ENCODE results near the gene DYNLT2B.
"Not testable (repeated sequence)": the region's sequence is repeated elsewhere in the genome, so short reads cannot be mapped to it uniquely, and the experiment has no call there.

Gene DYNLT2B

GRCh38 chr3:196272826-196273225, 45.2 kb downstream of the DYNLT2B start:
- no peak for DNase-seq (ENCODE audit: low spot score)

DNA sequence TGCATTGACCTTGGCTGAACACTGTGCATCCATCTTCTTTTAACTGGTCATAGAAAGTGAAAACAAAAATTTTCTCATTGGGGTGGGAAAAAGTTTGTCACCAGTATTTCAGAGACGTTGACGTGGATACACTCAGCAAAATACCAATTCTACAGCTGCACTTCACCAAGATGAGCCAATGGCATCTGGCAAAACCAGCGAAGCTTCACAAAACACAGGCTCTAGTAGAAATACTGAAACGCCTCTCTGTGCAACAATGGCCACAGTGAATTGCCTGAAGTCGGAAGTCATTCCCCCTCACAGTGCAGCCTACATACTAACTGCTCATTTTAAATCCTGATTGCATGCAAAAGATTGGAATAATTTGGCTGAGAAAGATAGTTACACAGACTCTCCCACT, 47.5 kb downstream of the DYNLT2B start:
- DNase-seq (ENCODE audit: low spot score), result no peak

- DNase-seq (ENCODE audit: low spot score), result no peak
These were observed 49.5 kb downstream of the DYNLT2B start for GRCh38 chr3:196268284-196269163.

DNA sequence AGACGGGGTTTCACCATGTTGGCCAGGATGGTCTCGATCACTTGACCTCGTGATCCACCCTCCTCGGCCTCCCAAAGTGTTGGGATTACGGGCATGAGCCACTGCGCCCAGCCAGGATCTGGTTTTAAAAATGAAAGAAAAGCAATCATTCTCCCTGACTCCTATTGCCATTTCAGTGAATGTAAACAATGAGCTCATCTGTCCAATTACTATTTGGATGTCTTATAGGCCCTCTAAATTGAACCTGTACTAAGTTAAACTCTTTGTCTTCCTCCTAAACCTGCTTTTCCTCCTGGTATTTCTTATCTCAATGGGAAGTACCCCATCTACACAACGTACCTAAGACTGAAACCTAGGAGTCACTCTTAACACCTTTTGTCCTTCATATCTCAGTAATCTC, 54.2 kb downstream of the DYNLT2B start:
- DNase-seq (ENCODE audit: low spot score), result no peak

DNA sequence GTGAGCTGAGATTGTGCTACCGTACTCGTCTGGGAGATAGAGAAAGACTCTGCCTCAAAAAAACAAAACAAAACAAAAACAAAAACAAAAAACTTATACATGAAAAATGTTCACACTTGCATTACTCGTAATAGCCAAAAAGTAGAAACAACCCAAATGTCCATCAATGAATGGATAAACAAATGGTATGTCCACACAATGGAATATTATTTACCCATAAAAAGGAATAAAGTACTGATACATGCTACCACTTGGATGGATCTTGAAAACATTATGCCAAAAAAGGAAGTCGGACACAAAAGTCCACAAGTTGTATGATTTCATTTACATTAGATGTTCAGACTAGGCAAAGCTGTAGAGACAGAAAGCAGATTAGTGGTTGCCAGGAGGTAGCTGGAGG, 57.3 kb downstream of the DYNLT2B start:
- no peak for DNase-seq (ENCODE audit: low spot score)

DNA sequence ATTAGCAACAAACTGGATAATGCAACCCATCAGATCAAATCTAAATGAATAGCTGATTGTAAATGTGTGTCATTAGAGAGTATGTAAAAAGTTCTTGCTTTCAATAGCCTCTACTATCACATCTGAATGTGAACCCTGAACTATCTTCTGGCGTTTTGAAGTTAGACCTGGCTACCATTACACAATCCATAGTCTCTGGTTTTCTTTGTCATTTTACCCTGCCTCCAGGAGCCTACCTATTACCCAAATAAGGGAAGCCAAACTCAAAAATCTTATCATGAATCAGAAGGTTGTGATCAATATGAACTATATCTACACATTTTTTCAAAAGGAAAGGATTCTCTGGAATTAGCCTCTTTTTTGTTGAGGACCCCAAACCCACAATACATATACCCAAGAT, 62.3 kb downstream of the DYNLT2B start:
- DNase-seq (ENCODE audit: low spot score), result no peak

DNA sequence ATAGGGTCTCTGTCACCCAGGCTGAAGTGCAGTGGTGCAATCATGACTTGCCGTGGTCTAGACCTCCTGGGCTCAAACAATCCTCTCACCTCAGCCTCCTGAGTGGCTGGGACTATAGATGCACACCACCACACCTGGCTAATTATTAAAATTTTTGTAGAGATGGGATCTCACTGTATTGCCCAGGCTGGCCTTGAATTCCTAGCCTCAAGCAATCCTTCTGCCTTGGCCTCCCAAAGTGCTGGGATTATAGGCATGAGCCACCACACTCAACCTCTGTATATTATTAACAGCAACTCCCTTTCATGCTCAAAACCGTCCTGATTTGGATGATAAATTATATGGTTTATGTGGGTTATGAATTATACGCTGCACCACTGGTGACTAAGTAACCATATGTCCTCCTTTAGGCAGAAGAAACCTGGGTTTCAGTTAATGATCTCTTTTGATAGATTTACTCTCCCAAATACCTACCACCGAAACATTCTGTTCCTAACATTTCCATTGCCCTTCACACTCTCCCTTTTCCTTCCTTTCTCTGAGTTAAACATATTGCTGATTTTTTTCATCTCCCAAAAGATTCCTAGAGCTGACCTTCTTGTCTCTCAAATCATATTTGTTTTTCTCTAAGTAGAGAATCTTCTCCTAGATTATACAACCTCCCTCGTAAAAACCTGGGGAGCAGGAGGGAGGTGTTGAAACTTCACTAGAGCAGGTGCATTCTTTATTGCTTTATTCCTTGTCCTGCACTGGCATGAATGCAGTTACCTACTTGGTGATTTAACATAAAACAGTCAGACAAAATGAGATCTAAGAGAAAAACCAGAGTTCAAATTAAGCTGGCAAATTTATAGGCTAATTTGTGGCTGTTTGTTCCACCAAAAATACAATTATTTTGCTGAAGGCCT, 63.4 kb downstream of the DYNLT2B start:
- no peak for DNase-seq (ENCODE audit: low spot score)

- DNase-seq (ENCODE audit: low spot score), result no peak
These were observed 66.1 kb downstream of the DYNLT2B start for GRCh38 chr3:196251918-196252317.

- no peak for DNase-seq (ENCODE audit: low spot score)
These were observed 71.3 kb downstream of the DYNLT2B start for GRCh38 chr3:196246612-196247308.

GRCh38 chr3:196244166-196244565, 73.9 kb downstream of the DYNLT2B start:
- not testable (repeated sequence) for DNase-seq (ENCODE audit: low spot score)

GRCh38 chr3:196241704-196242103, 76.3 kb downstream of the DYNLT2B start:
- DNase-seq (ENCODE audit: low spot score), result no peak

Small RNAs within 50 kb of the gene (small RNA-seq; reads per million reads assigned to genes)
- gene AC069257.2 (0 reads per million in 2 experiments), gene RNU6-910P (0 reads per million in 2 experiments)

All from SK-N-DZ (cell line).